Fibroblast of mammary gland (primary cell): Measurements from ENCODE around the gene ACO1.

Experiments used
- DNase-seq: peaks from one replicate; pipeline ENCODE4 v3.0.0-alpha.2; 2010; ENCODE audit warnings: low read depth
- H3K4me3 ChIP-seq: 2 replicates; pipeline ENCODE4 v1.5.1; 2011; ENCODE audit warnings: low read depth, mild to moderate bottlenecking, low read length, moderate library complexity; ENCODE audit not compliant: control insufficient read depth
- TF ChIP-seq, protein P1 (sequence below): conservative IDR thresholded peaks from 2 replicates; pipeline ENCODE4 v1.5.1; 2011; ENCODE audit warnings: low read depth, low read length, inconsistent platforms; ENCODE audit not compliant: control insufficient read depth, insufficient read depth

The ACO1 gene

DNA sequence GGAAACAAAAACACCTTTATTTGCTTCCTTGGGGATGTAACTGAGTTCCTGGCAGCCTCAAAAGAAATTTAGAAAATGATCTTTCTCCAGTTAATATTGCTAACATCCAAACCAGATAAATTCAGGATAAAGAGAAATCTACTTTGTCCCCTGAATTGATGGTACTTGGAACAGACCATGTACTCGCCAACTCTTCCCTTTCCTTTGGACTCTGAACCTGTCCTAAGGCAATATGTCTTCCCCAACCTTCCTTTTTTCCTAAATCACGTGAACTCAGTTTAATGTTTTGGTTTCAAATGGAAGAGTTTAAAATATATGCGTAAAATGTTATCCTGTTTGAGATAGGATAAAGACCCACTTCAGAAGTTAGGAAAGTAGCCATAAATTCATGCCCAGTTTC, 28.0 kb downstream of the ACO1 start:
- no peak for DNase-seq

GRCh38 chr9:32413424-32413823, 29.0 kb downstream of the ACO1 start:
- H3K4me3 ChIP-seq, result no peak overlapping the region
- DNase-seq, result peak; percentile 67
- TF ChIP-seq, protein P1, sequence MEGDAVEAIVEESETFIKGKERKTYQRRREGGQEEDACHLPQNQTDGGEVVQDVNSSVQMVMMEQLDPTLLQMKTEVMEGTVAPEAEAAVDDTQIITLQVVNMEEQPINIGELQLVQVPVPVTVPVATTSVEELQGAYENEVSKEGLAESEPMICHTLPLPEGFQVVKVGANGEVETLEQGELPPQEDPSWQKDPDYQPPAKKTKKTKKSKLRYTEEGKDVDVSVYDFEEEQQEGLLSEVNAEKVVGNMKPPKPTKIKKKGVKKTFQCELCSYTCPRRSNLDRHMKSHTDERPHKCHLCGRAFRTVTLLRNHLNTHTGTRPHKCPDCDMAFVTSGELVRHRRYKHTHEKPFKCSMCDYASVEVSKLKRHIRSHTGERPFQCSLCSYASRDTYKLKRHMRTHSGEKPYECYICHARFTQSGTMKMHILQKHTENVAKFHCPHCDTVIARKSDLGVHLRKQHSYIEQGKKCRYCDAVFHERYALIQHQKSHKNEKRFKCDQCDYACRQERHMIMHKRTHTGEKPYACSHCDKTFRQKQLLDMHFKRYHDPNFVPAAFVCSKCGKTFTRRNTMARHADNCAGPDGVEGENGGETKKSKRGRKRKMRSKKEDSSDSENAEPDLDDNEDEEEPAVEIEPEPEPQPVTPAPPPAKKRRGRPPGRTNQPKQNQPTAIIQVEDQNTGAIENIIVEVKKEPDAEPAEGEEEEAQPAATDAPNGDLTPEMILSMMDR, result no peak

More for the DNA sequence above, 28.0 kb downstream of the ACO1 start:
- H3K4me3 ChIP-seq, result no peak overlapping the region
- TF ChIP-seq, protein P1, result no peak

DNA sequence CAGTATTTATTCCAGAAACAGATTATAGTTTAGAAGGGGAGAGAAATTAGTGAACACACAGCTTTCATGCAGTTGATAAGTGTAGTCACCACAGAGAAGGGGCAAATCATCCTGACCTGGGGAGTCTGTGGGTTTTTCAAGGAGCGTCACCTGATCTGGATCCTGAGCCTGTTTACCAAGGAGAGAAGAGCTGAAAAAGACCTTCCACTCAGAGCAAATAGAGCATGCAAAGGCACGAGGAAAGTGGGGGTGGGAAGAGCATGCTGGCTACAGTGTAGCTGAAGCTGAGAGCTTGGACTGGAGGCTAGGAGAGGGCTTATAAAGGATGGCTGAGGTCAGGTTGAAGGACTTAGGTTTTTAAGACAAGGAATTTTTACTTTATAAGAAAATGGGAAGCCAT, 30.4 kb downstream of the ACO1 start:
- no peak overlapping the region for H3K4me3 ChIP-seq
- DNase-seq, result no peak

GRCh38 chr9:32419921-32420320, 35.5 kb downstream of the ACO1 start:
- no peak overlapping the region for H3K4me3 ChIP-seq
- TF ChIP-seq, protein P1, result no peak
- no peak for DNase-seq

More for the DNA sequence above, 30.4 kb downstream of the ACO1 start:
- TF ChIP-seq, protein P1, result no peak

- TF ChIP-seq, protein P1, result no peak
- no peak overlapping the region for H3K4me3 ChIP-seq
- no peak for DNase-seq
Measured at GRCh38 chr9:32422237-32422806, 37.9 kb downstream of the ACO1 start.

DNA sequence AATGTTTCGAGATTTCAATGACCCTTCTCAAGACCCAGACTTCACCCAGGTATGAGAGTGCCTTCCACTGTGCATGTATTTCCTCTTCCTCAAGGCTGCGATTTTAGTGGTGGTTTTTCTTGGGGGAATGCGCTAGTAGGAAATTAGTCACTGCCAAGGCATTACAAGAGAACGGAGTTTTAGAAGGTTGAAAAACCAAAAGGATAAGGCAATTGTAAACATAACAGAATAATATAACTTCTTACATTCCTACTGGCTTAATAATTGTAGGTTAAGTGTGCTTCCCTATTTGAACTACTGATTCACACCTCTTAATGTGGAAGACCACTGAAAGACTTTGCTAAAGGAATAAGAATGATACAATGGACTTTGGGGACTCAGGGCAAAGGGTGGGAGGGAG, 38.9 kb downstream of the ACO1 start:
- H3K4me3 ChIP-seq, result no peak overlapping the region
- TF ChIP-seq, protein P1, result no peak
- no peak for DNase-seq

- H3K4me3 ChIP-seq, result no peak overlapping the region
- TF ChIP-seq, protein P1, result no peak
- DNase-seq, result no peak
Measured at GRCh38 chr9:32424616-32425015, 40.2 kb downstream of the ACO1 start.
